H9 (cell line): ENCODE results near the gene OR11H6. TPM values are rescaled to one million over a fixed set of nuclear protein-coding genes. Genes with fewer than 3 reads are reported as not detected.

Experiments used
- DNase-seq: peaks from one replicate; pipeline ENCODE4 v3.0.0-alpha.2; 2017
- H2AFZ ChIP-seq: one replicate; pipeline ENCODE4 v1.6.1; 2013; ENCODE audit warnings: mild to moderate bottlenecking, low read length, control low read depth, moderate library complexity
- H2AK5ac ChIP-seq: 2 replicates; pipeline ENCODE4 v1.6.1; 2013; ENCODE audit warnings: low read length, control low read depth, mixed read lengths; ENCODE audit not compliant: insufficient read length
- H2BK120ac ChIP-seq: one replicate; pipeline ENCODE4 v1.6.1; 2013; ENCODE audit warnings: low read depth, mild to moderate bottlenecking, low read length, control low read depth, inconsistent platforms; ENCODE audit not compliant: poor library complexity, severe bottlenecking
- H2BK12ac ChIP-seq: 2 replicates; pipeline ENCODE4 v1.6.1; 2013; ENCODE audit warnings: low read length, control low read depth, mixed read lengths, low read depth; ENCODE audit not compliant: insufficient read length
- H2BK15ac ChIP-seq: 2 replicates; pipeline ENCODE4 v1.6.1; 2013; ENCODE audit warnings: low read depth, low read length, control low read depth
- H2BK20ac ChIP-seq: one replicate; pipeline ENCODE4 v1.6.1; 2013; ENCODE audit warnings: low read depth, mild to moderate bottlenecking, low read length, control low read depth, inconsistent platforms; ENCODE audit not compliant: poor library complexity, severe bottlenecking
- H2BK5ac ChIP-seq: 2 replicates; pipeline ENCODE4 v1.6.1; 2013; ENCODE audit warnings: low read length, control low read depth, mixed read lengths; ENCODE audit not compliant: insufficient read length
- H3K14ac ChIP-seq: 2 replicates; pipeline ENCODE4 v1.6.1; 2013; ENCODE audit warnings: low read length, control low read depth; ENCODE audit not compliant: insufficient read depth
- H3K18ac ChIP-seq: 2 replicates; pipeline ENCODE4 v1.6.1; 2013; ENCODE audit warnings: low read depth, mild to moderate bottlenecking, mixed read lengths, low read length, control low read depth; ENCODE audit not compliant: insufficient read length
- H3K23ac ChIP-seq: 2 replicates; pipeline ENCODE4 v1.6.1; 2013; ENCODE audit warnings: low read length, control low read depth, mixed read lengths, low read depth; ENCODE audit not compliant: insufficient read length
- H3K23me2 ChIP-seq: 2 replicates; pipeline ENCODE4 v1.6.1; 2013; ENCODE audit warnings: low read depth, mild to moderate bottlenecking, mixed read lengths, low read length, control low read depth; ENCODE audit not compliant: insufficient read length, poor library complexity, severe bottlenecking
- H3K27ac ChIP-seq: 2 replicates; pipeline ENCODE4 v1.5.1; 2013; ENCODE audit warnings: low read length, control low read depth, mixed read lengths, low read depth; ENCODE audit not compliant: insufficient read length
- H3K27me3 ChIP-seq: 2 replicates; pipeline ENCODE4 v1.6.1; 2013; ENCODE audit warnings: low read length, control low read depth, inconsistent platforms; ENCODE audit not compliant: insufficient read depth
- H3K4ac ChIP-seq: 2 replicates; pipeline ENCODE4 v1.6.1; 2013; ENCODE audit warnings: low read depth, mild to moderate bottlenecking, control low read depth, inconsistent platforms, low read length, moderate library complexity
- H3K4me1 ChIP-seq: 2 replicates; pipeline ENCODE4 v1.6.1; 2013; ENCODE audit warnings: low read length, control low read depth, inconsistent platforms; ENCODE audit not compliant: insufficient read depth
- H3K4me2 ChIP-seq: 2 replicates; pipeline ENCODE4 v1.6.1; 2013; ENCODE audit warnings: low read length, control low read depth, mixed read lengths; ENCODE audit not compliant: insufficient read length, insufficient read depth
- H3K56ac ChIP-seq: 2 replicates; pipeline ENCODE4 v1.6.1; 2013; ENCODE audit warnings: low read depth, mild to moderate bottlenecking, mixed read lengths, low read length, control low read depth; ENCODE audit not compliant: insufficient read length
- H3K79me1 ChIP-seq: 2 replicates; pipeline ENCODE4 v1.6.1; 2013; ENCODE audit warnings: low read depth, mild to moderate bottlenecking, moderate library complexity, low read length, control low read depth, inconsistent platforms; ENCODE audit not compliant: insufficient read depth, poor library complexity, severe bottlenecking
- H3K79me2 ChIP-seq: 2 replicates; pipeline ENCODE4 v1.6.1; 2013; ENCODE audit warnings: low read length, control low read depth, inconsistent platforms; ENCODE audit not compliant: insufficient read depth
- H3K9ac ChIP-seq: 2 replicates; pipeline ENCODE4 v1.6.1; 2013; ENCODE audit warnings: low read length, control low read depth, mixed read lengths; ENCODE audit not compliant: insufficient read length; ENCODE audit errors: extremely low read depth
- H3K9me3 ChIP-seq: one replicate; pipeline ENCODE4 v1.6.1; 2013; ENCODE audit warnings: low read depth, low read length, inconsistent platforms; ENCODE audit not compliant: control insufficient read depth
- H3T11ph ChIP-seq: one replicate; pipeline ENCODE4 v1.6.1; 2013; ENCODE audit warnings: mild to moderate bottlenecking, low read length, control low read depth, inconsistent platforms
- H4K20me1 ChIP-seq: one replicate; pipeline ENCODE4 v1.6.1; 2013; ENCODE audit not compliant: control insufficient read depth, insufficient read length, insufficient read depth
- H4K5ac ChIP-seq: 2 replicates; pipeline ENCODE4 v1.6.1; 2013; ENCODE audit warnings: low read depth, mild to moderate bottlenecking, mixed read lengths, low read length, control low read depth; ENCODE audit not compliant: insufficient read length
- H4K8ac ChIP-seq: replicated peaks from 2 replicates; pipeline ENCODE4 v1.6.1; 2013; ENCODE audit warnings: low read length, control low read depth, mixed read lengths, low read depth; ENCODE audit not compliant: insufficient read length
- H4K91ac ChIP-seq: 2 replicates; pipeline ENCODE4 v1.6.1; 2013; ENCODE audit warnings: low read depth, mild to moderate bottlenecking, moderate library complexity, mixed read lengths, low read length, control low read depth; ENCODE audit not compliant: insufficient read length
- H3K27ac Mint-ChIP-seq, 3 experiments: 2 replicates in 2 of 3; 3 replicates in 1 of 3; pipeline ENCODE4 v1.8.0; 2020 to 2021; ENCODE audit warnings: mixed read lengths in 3 of 3, mild to moderate bottlenecking in 1 of 3, moderate library complexity in 1 of 3
- H3K27me3 Mint-ChIP-seq: 2 replicates; pipeline ENCODE4 v1.8.0; 2021; ENCODE audit warnings: low read depth, mild to moderate bottlenecking, moderate library complexity, mixed read lengths
- H3K36me3 Mint-ChIP-seq, 3 experiments: 2 replicates in 2 of 3; 3 replicates in 1 of 3; pipeline ENCODE4 v1.8.0; 2020 to 2021; ENCODE audit warnings: low read depth in 3 of 3, mixed read lengths in 3 of 3; ENCODE audit not compliant: insufficient read depth in 1 of 3
- H3K4me1 Mint-ChIP-seq, 2 experiments: 2 replicates each; pipeline ENCODE4 v1.8.0; 2020; ENCODE audit warnings: mixed read lengths in 2 of 2
- H3K4me3 Mint-ChIP-seq, 2 experiments: 2 replicates in 1 of 2; 3 replicates in 1 of 2; pipeline ENCODE4 v1.8.0; 2020 to 2021; ENCODE audit warnings: mild to moderate bottlenecking in 2 of 2, mixed read lengths in 2 of 2, moderate library complexity in 1 of 2
- H3K9me3 Mint-ChIP-seq, 2 experiments: 2 replicates in 1 of 2; 3 replicates in 1 of 2; pipeline ENCODE4 v1.8.0; 2020; ENCODE audit warnings: mild to moderate bottlenecking in 2 of 2, mixed read lengths in 2 of 2, moderate library complexity in 1 of 2
- CTCF ChIP-seq: fragments of 200-600 bp; sonication (generic); conservative IDR thresholded peaks from 3 replicates; pipeline ENCODE4 v1.8.0; 2021; ENCODE audit warnings: antibody characterized with exemption, mild to moderate bottlenecking
- WGBS: extraction: QIAGEN DNeasy Blood & Tissue Kit; methylation state at CpG from one replicate; pipeline ENCODE4 v1.1.7; 2013; ENCODE audit warnings: missing lambda C conversion rate, low lambda C conversion rate, mixed read lengths; ENCODE audit not compliant: insufficient read length; ENCODE audit errors: extremely low coverage; 5-methylcytosine and 5-hydroxymethylcytosine counted together
- total RNA-seq: library from RNA; stranded (reverse); gene quantifications from 2 replicates; pipeline ENCODE4 v1.2.1, GENCODE V29; 2021

OR11H6 gene
- total RNA-seq, 1 experiment from 2014 or later = not detected

GRCh38 chr14:20274062-20274461 is 50.6 kb downstream of the OR11H6 start:
- H3K27ac Mint-ChIP-seq = no peak overlapping the region
- Histone ChIP-seq H3K79me1 (no peaks in the 10 kb centered on the region), H2BK12ac (no peak overlapping the region), H3K23me2 (no peaks in the 10 kb centered on the region), H3K4ac (no peak overlapping the region), H3T11ph (no peak overlapping the region), H2AK5ac (no peak overlapping the region), H3K14ac (no peak overlapping the region), H2AFZ (no peak overlapping the region), H2BK15ac (no peak overlapping the region), H2BK120ac (no peak overlapping the region), H3K4me2 (no peak overlapping the region), H3K56ac (no peak overlapping the region), H4K8ac (no peak overlapping the region), H3K9ac (no peak overlapping the region), H4K5ac (no peak overlapping the region), H3K23ac (no peak overlapping the region), H3K18ac (no peak overlapping the region), H3K27ac (no peak overlapping the region), H3K9me3 (peaks cover 16% of the 10 kb centered on the region), H3K79me2 (no peaks in the 10 kb centered on the region; the same call in 1 of the 2 replicates), H3K4me1 (no peaks in the 10 kb centered on the region), H4K91ac (no peak overlapping the region), H2BK20ac (no peak overlapping the region), H2BK5ac (no peak overlapping the region), H4K20me1 (no peaks in the 10 kb centered on the region), H3K27me3 (no peaks in the 10 kb centered on the region)
- no peak for TF ChIP-seq CTCF
- WGBS = no CpG with 5 or more reads among the region's 2 CpGs
- H3K27me3 Mint-ChIP-seq = no peaks in the 10 kb centered on the region
- peaks cover 34 to 69% (median 53%) of the 10 kb centered on the region in 3 experiments for H3K36me3 Mint-ChIP-seq
- no peak for DNase-seq
- no peak overlapping the region for H3K4me3 Mint-ChIP-seq
- H3K4me1 Mint-ChIP-seq = no peaks in the 10 kb centered on the region
- peaks cover 82 to 89% of the 10 kb centered on the region in 2 experiments for H3K9me3 Mint-ChIP-seq

Other genes with a start within 250 kb of the OR11H6 start
- gene OR4K15, start 248.1 kb upstream of the OR11H6 start, total RNA-seq = not detected in 2 replicates
- not detected in 2 replicates for gene OR4Q2, start 221.5 kb upstream of the OR11H6 start, total RNA-seq
- gene OR4K14, start 204.4 kb upstream of the OR11H6 start, total RNA-seq = not detected in 2 replicates
- not detected in 2 replicates for gene OR4K13, start 187.7 kb upstream of the OR11H6 start, total RNA-seq
- not detected in 2 replicates for gene OR4L1, start 163.7 kb upstream of the OR11H6 start, total RNA-seq
- not detected in 2 replicates for gene OR4K17, start 113.0 kb upstream of the OR11H6 start, total RNA-seq
- not detected in 2 replicates for gene OR4N5, start 84.9 kb upstream of the OR11H6 start, total RNA-seq
- not detected in 2 replicates for gene OR11G2, start 32.8 kb upstream of the OR11H6 start, total RNA-seq
- not detected in 2 replicates for gene OR11H7, start 5.3 kb downstream of the OR11H6 start, total RNA-seq
- gene OR11H4, start 15.6 kb downstream of the OR11H6 start, total RNA-seq = not detected in 2 replicates
- 20.6 and 22.6 TPM in 2 replicates for gene TTC5, start 82.2 kb downstream of the OR11H6 start, total RNA-seq
- gene CCNB1IP1, start 109.6 kb downstream of the OR11H6 start, total RNA-seq = 165 and 168 TPM in 2 replicates
- gene PARP2, start 119.9 kb downstream of the OR11H6 start, total RNA-seq = 25.2 and 25.4 TPM in 2 replicates
- 14.5 and 15.8 TPM in 2 replicates for gene TEP1, start 189.8 kb downstream of the OR11H6 start, total RNA-seq
- gene KLHL33, start 212.5 kb downstream of the OR11H6 start, total RNA-seq = 0.04 TPM in 2 replicates
- gene OSGEP, start 231.1 kb downstream of the OR11H6 start, total RNA-seq = 46.7 and 50.8 TPM in 2 replicates
- 340 and 348 TPM in 2 replicates for gene APEX1, start 231.5 kb downstream of the OR11H6 start, total RNA-seq
- gene PIP4P1, start 237.7 kb downstream of the OR11H6 start, total RNA-seq = 38.5 and 41.6 TPM in 2 replicates
- gene PNP, start 245.7 kb downstream of the OR11H6 start, total RNA-seq = 83.9 and 87.5 TPM in 2 replicates